NCI-H345 treated with DMSO at 0.1 percent for 48 hours (cell line): ENCODE measurements around the gene ZNF821.
"Not testable (repeated sequence)": the region's sequence is repeated elsewhere in the genome, so short reads cannot be mapped to it uniquely, and the experiment has no call there.

ENCODE experiments used
- DNase-seq: peaks from one replicate; lab custom pipeline; 2025; ENCODE audit not compliant: unreplicated experiment; lab: John Stamatoyannopoulos, UW

ZNF821 gene

DNA sequence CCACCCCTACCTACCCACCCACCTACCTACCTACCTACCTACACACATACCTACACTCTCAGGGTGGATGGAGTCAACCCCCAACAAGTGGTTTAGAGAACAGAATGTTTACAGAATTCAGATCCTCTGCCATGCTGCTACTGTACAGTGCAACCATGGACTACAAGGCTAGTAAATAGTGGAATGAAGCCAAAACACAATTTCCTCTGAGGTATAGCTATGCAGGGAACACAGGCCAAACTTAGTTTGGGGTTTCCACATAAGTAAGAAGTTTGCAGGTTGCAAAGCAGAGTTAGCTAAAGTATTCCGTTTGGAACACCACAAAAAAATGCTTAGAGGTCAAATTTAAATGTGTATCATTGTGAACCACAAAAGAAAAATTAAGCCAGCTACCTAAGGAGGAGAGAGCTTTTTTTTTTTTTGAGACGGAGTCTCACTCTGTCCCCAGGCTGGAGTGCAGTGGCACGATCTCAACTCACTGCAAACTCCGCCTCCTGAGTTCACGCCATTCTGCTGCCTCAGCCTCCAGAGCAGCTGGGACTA is 72.7 kb downstream of the ZNF821 start:
- no peak for DNase-seq

- not testable (repeated sequence) for DNase-seq
These were observed 73.8 kb downstream of the ZNF821 start for GRCh38 chr16:71810155-71810530.
